ENCODE measurements around the gene GNAO1.

DNA sequence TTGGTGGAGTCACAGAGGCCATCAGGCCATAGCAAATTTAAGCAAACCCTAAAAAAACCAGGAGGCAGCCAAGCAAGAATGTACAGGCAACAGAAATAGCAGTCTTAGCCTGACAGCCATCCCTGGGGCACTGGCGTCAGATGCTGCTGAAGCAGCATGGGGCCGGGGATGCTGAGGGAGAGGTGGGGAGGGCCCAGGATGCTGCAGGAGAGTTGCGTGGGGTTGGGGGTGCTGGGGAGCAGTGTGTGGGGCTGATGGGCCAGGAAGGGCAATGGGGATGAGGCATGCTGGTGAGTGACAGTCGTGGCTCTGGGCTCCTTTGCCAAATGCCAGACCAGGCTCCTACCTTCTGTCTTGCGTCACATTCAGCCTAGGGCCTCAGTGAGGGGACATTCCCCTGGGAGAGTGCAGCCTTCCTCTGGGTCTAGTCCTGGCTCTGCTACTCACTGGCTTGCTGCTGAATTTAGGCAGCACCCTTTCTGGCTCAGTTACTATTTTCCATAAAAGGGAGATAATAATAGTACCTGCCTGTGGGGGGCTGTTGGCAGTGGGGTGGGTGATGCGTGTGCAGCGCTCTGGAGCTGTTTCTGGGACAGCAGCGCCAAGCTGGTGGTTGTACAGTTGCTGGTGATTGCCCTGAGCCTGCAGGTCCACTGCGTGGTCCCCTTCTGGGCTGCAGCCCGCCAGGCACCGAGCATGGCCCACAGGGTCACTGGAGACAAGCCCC lies 146.0 kb downstream of the GNAO1 start:
- TF ChIP-seq, protein P1, sequence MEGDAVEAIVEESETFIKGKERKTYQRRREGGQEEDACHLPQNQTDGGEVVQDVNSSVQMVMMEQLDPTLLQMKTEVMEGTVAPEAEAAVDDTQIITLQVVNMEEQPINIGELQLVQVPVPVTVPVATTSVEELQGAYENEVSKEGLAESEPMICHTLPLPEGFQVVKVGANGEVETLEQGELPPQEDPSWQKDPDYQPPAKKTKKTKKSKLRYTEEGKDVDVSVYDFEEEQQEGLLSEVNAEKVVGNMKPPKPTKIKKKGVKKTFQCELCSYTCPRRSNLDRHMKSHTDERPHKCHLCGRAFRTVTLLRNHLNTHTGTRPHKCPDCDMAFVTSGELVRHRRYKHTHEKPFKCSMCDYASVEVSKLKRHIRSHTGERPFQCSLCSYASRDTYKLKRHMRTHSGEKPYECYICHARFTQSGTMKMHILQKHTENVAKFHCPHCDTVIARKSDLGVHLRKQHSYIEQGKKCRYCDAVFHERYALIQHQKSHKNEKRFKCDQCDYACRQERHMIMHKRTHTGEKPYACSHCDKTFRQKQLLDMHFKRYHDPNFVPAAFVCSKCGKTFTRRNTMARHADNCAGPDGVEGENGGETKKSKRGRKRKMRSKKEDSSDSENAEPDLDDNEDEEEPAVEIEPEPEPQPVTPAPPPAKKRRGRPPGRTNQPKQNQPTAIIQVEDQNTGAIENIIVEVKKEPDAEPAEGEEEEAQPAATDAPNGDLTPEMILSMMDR (IDR thresholded peaks at IDR 0.05), result no peak
- no peak for TF ChIP-seq POLR2AphosphoS5 (IDR thresholded peaks at IDR 0.05)
- no peak for TF ChIP-seq POLR2A (IDR thresholded peaks at IDR 0.05)
